ENCODE measurements around the gene SERPINE2. TPM values are rescaled to one million over a fixed set of nuclear protein-coding genes. Genes with fewer than 3 reads are reported as not detected.

Gene SERPINE2
- total RNA-seq, 6 experiments from 2014 or later, result 145 to 385 (median 169) TPM

GRCh38 chr2:224073676-224074075 is 34.6 kb upstream of the SERPINE2 start:
- TF ChIP-seq, protein P1, sequence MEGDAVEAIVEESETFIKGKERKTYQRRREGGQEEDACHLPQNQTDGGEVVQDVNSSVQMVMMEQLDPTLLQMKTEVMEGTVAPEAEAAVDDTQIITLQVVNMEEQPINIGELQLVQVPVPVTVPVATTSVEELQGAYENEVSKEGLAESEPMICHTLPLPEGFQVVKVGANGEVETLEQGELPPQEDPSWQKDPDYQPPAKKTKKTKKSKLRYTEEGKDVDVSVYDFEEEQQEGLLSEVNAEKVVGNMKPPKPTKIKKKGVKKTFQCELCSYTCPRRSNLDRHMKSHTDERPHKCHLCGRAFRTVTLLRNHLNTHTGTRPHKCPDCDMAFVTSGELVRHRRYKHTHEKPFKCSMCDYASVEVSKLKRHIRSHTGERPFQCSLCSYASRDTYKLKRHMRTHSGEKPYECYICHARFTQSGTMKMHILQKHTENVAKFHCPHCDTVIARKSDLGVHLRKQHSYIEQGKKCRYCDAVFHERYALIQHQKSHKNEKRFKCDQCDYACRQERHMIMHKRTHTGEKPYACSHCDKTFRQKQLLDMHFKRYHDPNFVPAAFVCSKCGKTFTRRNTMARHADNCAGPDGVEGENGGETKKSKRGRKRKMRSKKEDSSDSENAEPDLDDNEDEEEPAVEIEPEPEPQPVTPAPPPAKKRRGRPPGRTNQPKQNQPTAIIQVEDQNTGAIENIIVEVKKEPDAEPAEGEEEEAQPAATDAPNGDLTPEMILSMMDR (IDR thresholded peaks at IDR 0.05), result no peak
- H3K4me1 Mint-ChIP-seq (ENCODE audit: low read depth), result peaks cover 9% of the 10 kb centered on the region; the same call in 1 of the 2 replicates
- no peak overlapping the region for H3K27ac Mint-ChIP-seq
- H3K36me3 Mint-ChIP-seq (ENCODE audit: low read depth), result no peaks in the 10 kb centered on the region
- H3K9me3 Mint-ChIP-seq, result no peaks in the 10 kb centered on the region
- H3K4me3 Mint-ChIP-seq, result no peak overlapping the region
- H3K27me3 Mint-ChIP-seq (ENCODE audit: insufficient read depth), result peaks cover 5% of the 10 kb centered on the region; the same call in 1 of the 2 replicates
- no peak for DNase-seq

GRCh38 chr2:224072541-224073188 is 33.6 kb upstream of the SERPINE2 start:
- Mint-ChIP-seq H3K36me3 (ENCODE audit: low read depth) (no peaks in the 10 kb centered on the region), H3K4me1 (ENCODE audit: low read depth) (peaks cover 9% of the 10 kb centered on the region; the same call in 1 of the 2 replicates), H3K27ac (no peak overlapping the region), H3K27me3 (ENCODE audit: insufficient read depth) (peaks cover 5% of the 10 kb centered on the region; the same call in 1 of the 2 replicates), H3K4me3 (no peak overlapping the region), H3K9me3 (no peaks in the 10 kb centered on the region)
- DNase-seq, result no peak
- TF ChIP-seq, protein P1 (IDR thresholded peaks at IDR 0.05), result no peak

GRCh38 chr2:224069172-224069571 is 30.1 kb upstream of the SERPINE2 start:
- H3K36me3 Mint-ChIP-seq (ENCODE audit: low read depth), result no peaks in the 10 kb centered on the region
- peaks cover 5% of the 10 kb centered on the region; the same call in 1 of the 2 replicates for H3K27me3 Mint-ChIP-seq (ENCODE audit: insufficient read depth)
- TF ChIP-seq, protein P1 (IDR thresholded peaks at IDR 0.05), result no peak
- H3K27ac Mint-ChIP-seq, result no peak overlapping the region
- H3K4me3 Mint-ChIP-seq, result no peak overlapping the region
- H3K4me1 Mint-ChIP-seq (ENCODE audit: low read depth), result peaks cover 9% of the 10 kb centered on the region; the same call in 1 of the 2 replicates
- no peak for DNase-seq
- H3K9me3 Mint-ChIP-seq, result no peaks in the 10 kb centered on the region

- TF ChIP-seq, protein P1 (IDR thresholded peaks at IDR 0.05), result no peak
- no peaks in the 10 kb centered on the region for H3K4me1 Mint-ChIP-seq (ENCODE audit: low read depth)
- H3K27me3 Mint-ChIP-seq (ENCODE audit: insufficient read depth), result peaks cover 2% of the 10 kb centered on the region
- H3K36me3 Mint-ChIP-seq (ENCODE audit: low read depth), result no peaks in the 10 kb centered on the region
- no peak for DNase-seq
- no peak overlapping the region for H3K4me3 Mint-ChIP-seq
- H3K9me3 Mint-ChIP-seq, result no peaks in the 10 kb centered on the region
- H3K27ac Mint-ChIP-seq, result no peak overlapping the region
These were observed 24.2 kb upstream of the SERPINE2 start for GRCh38 chr2:224063298-224063648.

DNA sequence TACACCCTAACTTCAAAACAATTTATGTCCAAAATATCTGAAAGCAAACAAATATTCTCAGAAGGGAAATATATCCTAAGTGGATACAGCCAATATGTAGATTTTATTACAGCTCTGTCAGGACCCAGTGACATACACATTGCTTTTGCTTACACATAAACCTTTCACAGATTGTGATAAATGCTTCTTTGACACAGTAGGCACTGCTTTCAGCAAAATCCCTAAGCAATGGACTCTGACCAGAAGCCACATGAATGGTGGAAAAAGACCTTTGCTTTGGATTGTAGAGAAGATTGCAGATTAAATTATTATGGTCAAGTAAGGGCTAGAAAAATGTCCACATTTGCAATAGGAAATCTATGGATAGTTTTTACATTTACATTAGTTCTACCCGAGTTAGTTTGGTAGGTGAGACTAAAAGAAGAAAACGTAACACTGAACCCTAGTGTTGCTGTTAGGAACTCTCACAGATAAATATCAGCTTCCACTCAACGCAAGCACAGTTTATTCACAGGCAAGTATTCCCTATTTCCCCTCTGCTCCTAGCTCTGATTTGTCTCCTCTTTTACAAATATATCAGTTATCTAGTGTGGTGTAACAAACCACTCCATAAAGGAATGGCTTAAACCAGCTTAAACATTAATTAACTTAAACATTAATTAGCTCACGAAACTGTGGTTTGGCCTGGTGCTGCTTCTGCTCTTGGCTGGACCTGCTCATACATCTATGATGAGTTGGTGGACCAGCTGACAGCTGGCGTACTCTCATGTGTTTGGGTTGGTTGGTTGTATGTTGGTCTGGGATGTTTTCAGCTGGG is 23.6 kb upstream of the SERPINE2 start:
- Mint-ChIP-seq H3K27ac (no peak overlapping the region), H3K27me3 (ENCODE audit: insufficient read depth) (peaks cover 2% of the 10 kb centered on the region), H3K36me3 (ENCODE audit: low read depth) (no peaks in the 10 kb centered on the region), H3K4me3 (no peak overlapping the region), H3K9me3 (no peaks in the 10 kb centered on the region), H3K4me1 (ENCODE audit: low read depth) (no peaks in the 10 kb centered on the region)
- no peak for DNase-seq
- TF ChIP-seq, protein P1 (IDR thresholded peaks at IDR 0.05), result no peak
